Hepatocyte (in vitro differentiated cells): ENCODE data around the gene KRT76. TPM values are rescaled to one million over a fixed set of nuclear protein-coding genes. Genes with fewer than 3 reads are reported as not detected.

Experiments
- DNase-seq: peaks from one replicate; pipeline ENCODE4 v3.0.0-alpha.2; 2016; ENCODE audit warnings: low spot score
- H2AFZ ChIP-seq: fragments of 200-600 bp; sonication (generic); 2 replicates; pipeline ENCODE4 v1.6.0; 2016; ENCODE audit warnings: antibody characterized with exemption, mild to moderate bottlenecking
- H3K27ac ChIP-seq: fragments of 200-600 bp; sonication (generic); 2 replicates; pipeline ENCODE4 v1.5.1; 2016; ENCODE audit warnings: mild to moderate bottlenecking
- H3K27me3 ChIP-seq: fragments of 200-600 bp; sonication (generic); 2 replicates; pipeline ENCODE4 v1.6.1; 2016
- H3K36me3 ChIP-seq: fragments of 200-600 bp; sonication (generic); replicated peaks from 2 replicates; pipeline ENCODE4 v1.5.1; 2016; ENCODE audit warnings: low read depth; ENCODE audit not compliant: insufficient read depth
- H3K4me1 ChIP-seq: fragments of 200-600 bp; sonication (generic); 2 replicates; pipeline ENCODE4 v1.5.1; 2016; ENCODE audit warnings: mild to moderate bottlenecking, moderate library complexity; ENCODE audit not compliant: insufficient read depth
- H3K4me2 ChIP-seq: fragments of 200-600 bp; sonication (generic); 2 replicates; pipeline ENCODE4 v1.6.0; 2016
- H3K4me3 ChIP-seq: fragments of 200-600 bp; sonication (generic); 2 replicates; pipeline ENCODE4 v1.5.1; 2016; ENCODE audit warnings: mild to moderate bottlenecking
- H3K79me2 ChIP-seq: fragments of 200-600 bp; sonication (generic); 2 replicates; pipeline ENCODE4 v1.6.0; 2017; ENCODE audit warnings: mild to moderate bottlenecking
- H3K9me2 ChIP-seq: fragments of 200-600 bp; sonication (generic); replicated peaks from 2 replicates; pipeline ENCODE4 v1.6.0; 2017; ENCODE audit warnings: mild to moderate bottlenecking; ENCODE audit not compliant: insufficient read depth
- H3K9me3 ChIP-seq: fragments of 200-600 bp; sonication (generic); 2 replicates; pipeline ENCODE4 v1.5.1; 2016; ENCODE audit warnings: low read depth, mild to moderate bottlenecking
- H4K20me1 ChIP-seq: fragments of 200-600 bp; sonication (generic); 2 replicates; pipeline ENCODE4 v1.6.0; 2016; ENCODE audit warnings: mild to moderate bottlenecking; ENCODE audit not compliant: insufficient read depth, poor library complexity, severe bottlenecking
- EZH2 ChIP-seq: fragments of 200-600 bp; sonication (generic); IDR thresholded peaks from 2 replicates; pipeline ENCODE4 v1.6.1; 2016; ENCODE audit warnings: antibody characterized with exemption, mild to moderate bottlenecking, borderline replicate concordance
- EZH2phosphoT487 ChIP-seq: fragments of 200-600 bp; sonication (generic); IDR thresholded peaks from one replicate; pipeline ENCODE4 v1.6.1; 2018; ENCODE audit warnings: antibody characterized with exemption, mild to moderate bottlenecking, low read depth, moderate library complexity; ENCODE audit not compliant: unreplicated experiment, severe bottlenecking
- WGBS: methylation state at CpG from one replicate; pipeline ENCODE4 v1.1.6; 2016; ENCODE audit warnings: low lambda C conversion rate; ENCODE audit errors: missing lambda C conversion rate; 5-methylcytosine and 5-hydroxymethylcytosine counted together
- polyA plus RNA-seq: library from polyadenylated mRNA; unstranded; fragments of >200 nt; fragmentation: Nextera tagmentation; extraction: Ambion mirVana; gene quantifications from 2 replicates; pipeline ENCODE4 v1.2.1, GENCODE V29; 2016
- total RNA-seq: library from RNA; depleted of rRNA; stranded (reverse); fragments of >200 nt; gene quantifications from 2 replicates; pipeline ENCODE4 v1.2.3, GENCODE V29; 2014
- TF ChIP-seq, protein P1 (sequence below): fragments of 200-600 bp; sonication (generic); IDR thresholded peaks from 2 replicates; pipeline ENCODE4 v1.5.1; 2016; ENCODE audit warnings: antibody characterized with exemption, mild to moderate bottlenecking; ENCODE audit not compliant: poor library complexity

KRT76 gene
- total and polyA plus RNA-seq, 2 experiments from 2014 or later = not detected

DNA sequence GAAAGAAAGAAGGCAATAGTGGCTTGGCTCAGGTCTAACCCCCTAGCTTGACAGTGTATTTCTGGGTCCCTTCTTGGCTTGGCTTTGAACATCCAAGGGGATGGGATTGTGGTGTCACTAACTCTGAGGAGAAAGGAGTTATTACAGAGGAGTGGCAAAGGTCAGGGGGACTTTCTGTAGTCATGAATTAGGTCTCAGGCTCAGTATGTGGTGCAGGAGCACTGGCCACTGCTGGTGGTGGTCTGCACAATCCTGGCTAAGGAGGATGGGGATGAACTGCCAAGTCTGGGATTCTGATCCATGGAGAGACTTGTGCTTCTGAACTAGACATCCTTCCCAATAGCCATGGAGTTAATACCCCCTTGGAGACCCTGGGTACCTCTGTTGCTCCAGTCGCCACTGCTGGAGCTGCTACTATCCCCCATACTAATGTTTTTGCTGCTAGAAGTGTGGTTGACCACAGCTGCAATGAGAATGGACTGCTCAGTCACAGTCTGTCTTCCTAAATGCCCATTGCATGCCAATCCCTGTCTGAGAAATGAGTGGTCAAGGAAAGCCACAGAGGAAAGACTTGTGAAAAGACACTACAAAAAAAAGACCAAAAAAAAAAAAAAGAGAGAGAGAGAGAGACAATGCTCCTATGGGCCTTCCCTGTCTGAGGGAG is 32.5 kb downstream of the KRT76 start:
- Histone ChIP-seq H3K4me2 (no peak overlapping the region), H2AFZ (no peak overlapping the region), H4K20me1 (no peaks in the 10 kb centered on the region), H3K27ac (no peak overlapping the region), H3K27me3 (peaks cover 28% of the 10 kb centered on the region), H3K4me1 (no peaks in the 10 kb centered on the region), H3K79me2 (no peaks in the 10 kb centered on the region), H3K9me2 (no peaks in the 10 kb centered on the region), H3K9me3 (no peaks in the 10 kb centered on the region), H3K36me3 (no peaks in the 10 kb centered on the region), H3K4me3 (no peak overlapping the region)
- DNase-seq = no peak
- 64% methylated on average over 1 of the region's 1 CpG for WGBS
- TF ChIP-seq, protein P1, sequence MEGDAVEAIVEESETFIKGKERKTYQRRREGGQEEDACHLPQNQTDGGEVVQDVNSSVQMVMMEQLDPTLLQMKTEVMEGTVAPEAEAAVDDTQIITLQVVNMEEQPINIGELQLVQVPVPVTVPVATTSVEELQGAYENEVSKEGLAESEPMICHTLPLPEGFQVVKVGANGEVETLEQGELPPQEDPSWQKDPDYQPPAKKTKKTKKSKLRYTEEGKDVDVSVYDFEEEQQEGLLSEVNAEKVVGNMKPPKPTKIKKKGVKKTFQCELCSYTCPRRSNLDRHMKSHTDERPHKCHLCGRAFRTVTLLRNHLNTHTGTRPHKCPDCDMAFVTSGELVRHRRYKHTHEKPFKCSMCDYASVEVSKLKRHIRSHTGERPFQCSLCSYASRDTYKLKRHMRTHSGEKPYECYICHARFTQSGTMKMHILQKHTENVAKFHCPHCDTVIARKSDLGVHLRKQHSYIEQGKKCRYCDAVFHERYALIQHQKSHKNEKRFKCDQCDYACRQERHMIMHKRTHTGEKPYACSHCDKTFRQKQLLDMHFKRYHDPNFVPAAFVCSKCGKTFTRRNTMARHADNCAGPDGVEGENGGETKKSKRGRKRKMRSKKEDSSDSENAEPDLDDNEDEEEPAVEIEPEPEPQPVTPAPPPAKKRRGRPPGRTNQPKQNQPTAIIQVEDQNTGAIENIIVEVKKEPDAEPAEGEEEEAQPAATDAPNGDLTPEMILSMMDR = no peak
- TF ChIP-seq EZH2phosphoT487 = no peak

GRCh38 chr12:52742822-52743457 is 34.2 kb downstream of the KRT76 start:
- H3K9me3 ChIP-seq = no peaks in the 10 kb centered on the region
- TF ChIP-seq EZH2 (no peak), EZH2phosphoT487 (no peak)
- TF ChIP-seq, protein P1 = no peak
- WGBS = 75% methylated on average over 3 of the region's 3 CpGs
- no peaks in the 10 kb centered on the region for H3K9me2 ChIP-seq
- H3K36me3 ChIP-seq = no peaks in the 10 kb centered on the region
- no peak overlapping the region for H3K27ac ChIP-seq
- peaks cover 24% of the 10 kb centered on the region for H3K27me3 ChIP-seq
- H3K4me3 ChIP-seq = no peak overlapping the region
- H3K79me2 ChIP-seq = no peaks in the 10 kb centered on the region
- H4K20me1 ChIP-seq = no peaks in the 10 kb centered on the region
- no peaks in the 10 kb centered on the region for H3K4me1 ChIP-seq
- no peak for DNase-seq
- H3K4me2 ChIP-seq = no peak overlapping the region
- no peak overlapping the region for H2AFZ ChIP-seq

GRCh38 chr12:52742196-52742580 is 35.0 kb downstream of the KRT76 start:
- 73% methylated on average over 7 of the region's 7 CpGs for WGBS
- Histone ChIP-seq H3K9me2 (no peaks in the 10 kb centered on the region), H3K4me2 (no peak overlapping the region), H3K36me3 (no peaks in the 10 kb centered on the region), H3K9me3 (no peaks in the 10 kb centered on the region), H3K4me1 (no peaks in the 10 kb centered on the region), H2AFZ (no peak overlapping the region), H3K79me2 (no peaks in the 10 kb centered on the region), H4K20me1 (no peaks in the 10 kb centered on the region), H3K27ac (no peak overlapping the region), H3K4me3 (no peak overlapping the region), H3K27me3 (peaks cover 24% of the 10 kb centered on the region)
- TF ChIP-seq, protein P1 = no peak
- TF ChIP-seq EZH2phosphoT487 (no peak), EZH2 (no peak)
- DNase-seq = no peak
